Adrenal gland (tissue), 12 donors: ENCODE measurements around the gene PIEZO2. TPM values are rescaled to one million over a fixed set of nuclear protein-coding genes. Genes with fewer than 3 reads are reported as not detected.

ENCODE experiments used
- DNase-seq, 7 donors: peaks; one replicate each; pipeline ENCODE4 v3.0.0-alpha.2; 2019 to 2020
- H3K27ac ChIP-seq, 5 donors: fragments of 200-600 bp; sonication (generic) in 4 of 5; 1 replicate in 3 of 5; 2 replicates in 2 of 5; pipeline versions ENCODE4 v1.5.1 to v1.8.0; 2016 to 2020; ENCODE audit warnings: mild to moderate bottlenecking in 1 of 5
- H3K27me3 ChIP-seq: fragments of 200-600 bp; 2 replicates; pipeline ENCODE4 v1.8.0; 2021
- H3K36me3 ChIP-seq, 2 donors: fragments of 200-600 bp; replicated peaks in 1 of 2; 1 replicate in 1 of 2; 2 replicates in 1 of 2; pipeline versions ENCODE4 v1.5.1 to v1.8.0; 2018 to 2022
- H3K4me1 ChIP-seq, 2 donors: fragments of 200-600 bp; replicated peaks in 1 of 2; 1 replicate in 1 of 2; 2 replicates in 1 of 2; pipeline versions ENCODE4 v1.5.1 to v1.8.0; 2018 to 2021
- H3K4me3 ChIP-seq, 4 donors: fragments of 200-600 bp; sonication (generic) in 3 of 4; one replicate each; pipeline ENCODE4 v1.5.1; 2016 to 2018
- H3K9me3 ChIP-seq, 3 donors: fragments of 200-600 bp; sonication (generic) in 1 of 3; replicated peaks in 1 of 3; 1 replicate in 2 of 3; 2 replicates in 1 of 3; pipeline versions ENCODE4 v1.5.1 to v1.8.0; 2016 to 2021
- POLR2A ChIP-seq, 2 donors: fragments of 450-650 bp; IDR thresholded peaks; one replicate each; pipeline ENCODE4 v1.6.1; 2017; ENCODE audit warnings: antibody characterized with exemption in 2 of 2, mild to moderate bottlenecking in 2 of 2, moderate library complexity in 1 of 2
- whole genome bisulfite sequencing, 4 donors: extraction: QIAGEN DNeasy Blood & Tissue Kit in 2 of 4; methylation state at CpG; one replicate each; pipeline versions ENCODE4 v1.1.5 to v1.1.7; 2013 to 2017; 5-methylcytosine and 5-hydroxymethylcytosine counted together
- intact Hi-C, 2 donors: fragments of 100-400 bp; cut with DNase I; formaldehyde crosslinking; loops; one replicate each; pipeline versions ENCODE4 v1.14.1 to v1.15.0; 2022 to 2023
- polyA plus RNA-seq, 3 donors: library from polyadenylated mRNA; stranded (reverse); fragments of 200-250 nt in 2 of 3; fragments of 350-450 nt in 1 of 3; fragmentation: Illumina TruSeq in 1 of 3; extraction: RNeasy Lipid Tissue Mini Kit (QIAGEN cat#74804) in 1 of 3; gene quantifications; one replicate each; pipeline ENCODE4 v1.2.3, GENCODE V29; 2013 to 2014
- total RNA-seq, 9 donors: library from RNA; depleted of rRNA in 4 of 9; stranded (reverse); fragments of >200 nt in 4 of 9; fragments of 120-200 nt in 1 of 9; fragmentation: NEBNext Ultra II Directional in 1 of 9; extraction: Animal tissue kit (Norgen Biotek cat#: 25700) in 1 of 9; gene quantifications; one replicate each; pipeline versions ENCODE4 v1.1.0 to v1.2.4, GENCODE V29; 2013 to 2023
- TF ChIP-seq, protein P1 (sequence below), 6 experiments: fragments of 450-650 bp in 4 of 6; fragments of 200-600 bp in 2 of 6; sonication (generic) in 1 of 6; IDR thresholded peaks; 1 replicate in 5 of 6; 2 replicates in 1 of 6; pipeline versions ENCODE4 v1.5.1 to v1.8.0; 2016 to 2021; ENCODE audit warnings: antibody characterized with exemption in 6 of 6, mild to moderate bottlenecking in 2 of 6, moderate library complexity in 1 of 6
- donor health status: healthy with polysubstance abuse.
- donor health status: Bipolar disorder and iron deficiency.
- donor health status: DM: yes; HTN: yes; CAD: no.
- donor health status: DM: no; HTN: no; CAD: no.
- donor health status: DM: no; HTN: no; CAD: no.
- donor health status: DM: yes; HTN: yes; CAD: no.

Gene PIEZO2
- total and polyA plus RNA-seq, 12 donors, result 0.88 to 18.0 (median 2.6) TPM

DNA sequence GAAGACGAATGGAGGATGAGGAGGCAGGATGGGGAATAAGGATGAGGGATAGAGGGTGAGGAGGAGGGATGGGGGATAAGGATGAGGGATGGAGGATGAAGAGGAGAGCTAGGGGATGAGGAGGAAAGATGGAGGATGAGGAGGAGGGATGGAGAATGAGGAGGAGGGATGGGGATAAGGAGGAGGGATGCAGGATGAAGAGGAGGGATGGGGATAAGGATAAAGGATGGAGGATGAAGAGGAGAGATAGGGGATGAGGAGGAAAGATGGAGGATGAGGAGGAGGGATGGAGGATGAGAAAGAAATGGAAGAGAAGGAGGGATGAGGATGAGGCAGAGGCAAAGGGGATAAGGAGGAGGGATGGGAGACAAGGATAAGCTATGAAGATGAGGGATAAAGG is 393.5 kb downstream of the PIEZO2 start:
- Histone ChIP-seq H3K4me1 (no peaks in the 10 kb centered on the region), H3K9me3 (no peaks in the 10 kb centered on the region), H3K36me3 (no peaks in the 10 kb centered on the region), H3K27ac (no peak overlapping the region), H3K27me3 (no peaks in the 10 kb centered on the region), H3K4me3 (no peak overlapping the region)
- WGBS, 4 donors, result 50 to 71% (median 58%) methylated on average over 1 of the region's 1 CpG
- no peak for DNase-seq
- TF ChIP-seq POLR2A (IDR thresholded peaks at IDR 0.05), result no peak
- TF ChIP-seq, protein P1, sequence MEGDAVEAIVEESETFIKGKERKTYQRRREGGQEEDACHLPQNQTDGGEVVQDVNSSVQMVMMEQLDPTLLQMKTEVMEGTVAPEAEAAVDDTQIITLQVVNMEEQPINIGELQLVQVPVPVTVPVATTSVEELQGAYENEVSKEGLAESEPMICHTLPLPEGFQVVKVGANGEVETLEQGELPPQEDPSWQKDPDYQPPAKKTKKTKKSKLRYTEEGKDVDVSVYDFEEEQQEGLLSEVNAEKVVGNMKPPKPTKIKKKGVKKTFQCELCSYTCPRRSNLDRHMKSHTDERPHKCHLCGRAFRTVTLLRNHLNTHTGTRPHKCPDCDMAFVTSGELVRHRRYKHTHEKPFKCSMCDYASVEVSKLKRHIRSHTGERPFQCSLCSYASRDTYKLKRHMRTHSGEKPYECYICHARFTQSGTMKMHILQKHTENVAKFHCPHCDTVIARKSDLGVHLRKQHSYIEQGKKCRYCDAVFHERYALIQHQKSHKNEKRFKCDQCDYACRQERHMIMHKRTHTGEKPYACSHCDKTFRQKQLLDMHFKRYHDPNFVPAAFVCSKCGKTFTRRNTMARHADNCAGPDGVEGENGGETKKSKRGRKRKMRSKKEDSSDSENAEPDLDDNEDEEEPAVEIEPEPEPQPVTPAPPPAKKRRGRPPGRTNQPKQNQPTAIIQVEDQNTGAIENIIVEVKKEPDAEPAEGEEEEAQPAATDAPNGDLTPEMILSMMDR (IDR thresholded peaks at IDR 0.05), result no peak
- intact Hi-C loops, result no loop called here

DNA sequence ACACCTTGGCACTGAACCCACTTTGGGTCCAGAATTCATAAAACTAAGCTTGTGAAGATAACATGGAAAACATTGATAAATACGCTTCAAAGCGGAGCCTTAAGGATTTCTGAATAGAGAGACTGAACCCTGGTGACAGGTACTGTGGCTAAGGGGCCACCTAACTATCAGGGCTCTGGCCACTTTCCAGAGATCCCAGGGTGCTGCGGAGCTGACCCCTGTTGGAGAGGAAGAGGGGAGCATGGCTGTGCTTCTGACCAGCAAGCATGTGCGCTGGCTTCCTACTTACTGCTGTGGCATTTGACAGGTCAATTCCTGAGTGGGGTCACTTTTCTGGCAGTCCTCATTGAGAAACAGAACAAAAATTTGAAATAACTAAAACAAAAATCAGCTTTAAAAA is 395.2 kb downstream of the PIEZO2 start:
- 79 to 97% (median 91%) methylated on average over 4 of the region's 4 CpGs for WGBS, 4 donors
- no peaks in the 10 kb centered on the region for H3K4me1 ChIP-seq
- H3K4me3 ChIP-seq, result no peak overlapping the region
- no peak overlapping the region for H3K27ac ChIP-seq
- no peaks in the 10 kb centered on the region for H3K27me3 ChIP-seq
- no peaks in the 10 kb centered on the region for H3K36me3 ChIP-seq
- no peak for DNase-seq
- intact Hi-C loops, result no loop called here
- no peaks in the 10 kb centered on the region for H3K9me3 ChIP-seq
- no peak for TF ChIP-seq POLR2A (IDR thresholded peaks at IDR 0.05)
- TF ChIP-seq, protein P1 (IDR thresholded peaks at IDR 0.05), result no peak

DNA sequence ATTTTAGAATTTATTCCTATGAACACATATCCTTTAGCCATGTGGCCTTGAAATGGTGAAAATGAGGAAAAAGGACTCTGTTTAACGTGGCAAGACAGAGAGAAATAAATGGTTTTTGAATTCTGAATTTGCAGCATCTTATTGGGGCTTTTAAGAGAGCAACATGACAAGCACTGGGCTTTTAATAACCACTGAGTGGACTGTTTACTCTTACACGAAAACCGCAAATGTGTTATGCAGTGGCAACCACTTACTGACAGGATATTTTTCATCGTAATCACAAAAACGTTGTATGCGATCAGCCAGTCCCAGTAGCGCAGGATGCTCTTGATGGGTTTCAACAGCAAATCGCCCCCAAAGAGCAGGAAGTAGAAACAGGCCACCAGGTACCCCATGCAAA is 397.0 kb downstream of the PIEZO2 start:
- WGBS, 4 donors, result 63 to 74% (median 72%) methylated on average over 8 of the region's 8 CpGs
- no peak for DNase-seq
- TF ChIP-seq, protein P1 (IDR thresholded peaks at IDR 0.05), result no peak
- TF ChIP-seq POLR2A (IDR thresholded peaks at IDR 0.05), result no peak
- no peaks in the 10 kb centered on the region for H3K27me3 ChIP-seq
- no peak overlapping the region for H3K4me3 ChIP-seq
- intact Hi-C loops, result no loop called here
- no peak overlapping the region for H3K27ac ChIP-seq
- no peaks in the 10 kb centered on the region for H3K4me1 ChIP-seq
- H3K36me3 ChIP-seq, result no peaks in the 10 kb centered on the region
- H3K9me3 ChIP-seq, result no peaks in the 10 kb centered on the region

DNA sequence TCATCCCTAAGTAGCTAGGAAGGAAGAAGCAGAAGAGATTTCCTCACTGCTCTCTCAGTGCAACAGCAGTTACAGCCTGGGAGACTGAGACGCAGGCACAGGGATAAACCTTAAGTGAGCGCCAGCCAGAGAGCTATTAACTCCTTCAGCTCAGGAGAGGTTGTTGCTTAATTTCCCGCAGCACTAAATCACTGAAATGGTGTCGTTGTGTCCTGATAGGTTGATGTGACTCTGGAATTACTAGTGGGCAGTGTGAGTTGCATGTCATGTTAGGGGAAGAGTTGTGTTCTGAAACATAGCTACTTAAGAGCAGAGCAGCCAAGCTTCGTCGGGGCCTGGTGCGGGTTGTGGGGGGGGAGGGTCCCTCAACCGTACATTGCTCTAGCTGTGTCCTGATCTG is 397.7 kb downstream of the PIEZO2 start:
- Histone ChIP-seq H3K27me3 (no peaks in the 10 kb centered on the region), H3K27ac (no peak overlapping the region), H3K4me1 (no peaks in the 10 kb centered on the region), H3K36me3 (no peaks in the 10 kb centered on the region), H3K4me3 (no peak overlapping the region), H3K9me3 (no peaks in the 10 kb centered on the region)
- 38 to 50% (median 40%) methylated on average over 5 to 8 of the region's 8 CpGs for WGBS, 4 donors
- no peak for TF ChIP-seq POLR2A (IDR thresholded peaks at IDR 0.05)
- TF ChIP-seq, protein P1 (IDR thresholded peaks at IDR 0.05), result no peak
- intact Hi-C loops, result no loop called here
- no peak for DNase-seq
